SK-N-SH (cell line): Measurements from ENCODE around the gene CD163L1.

Experiments
- CTCF ChIP-seq: fragments of 200-600 bp; sonication (generic); IDR thresholded peaks from 2 replicates; pipeline ENCODE4 v1.6.1; 2017; ENCODE audit warnings: antibody characterized with exemption, mild to moderate bottlenecking, moderate library complexity
- EZH2phosphoT487 ChIP-seq: fragments of 200-600 bp; sonication (generic); IDR thresholded peaks from 2 replicates; pipeline ENCODE4 v1.6.1; 2017; ENCODE audit warnings: low read depth, mixed run types, mild to moderate bottlenecking, antibody characterized with exemption, moderate library complexity, borderline replicate concordance
- FOSL2 ChIP-seq: IDR thresholded peaks from 2 replicates; pipeline ENCODE4 v1.4.0; 2012; ENCODE audit warnings: low read depth, mild to moderate bottlenecking, moderate library complexity, borderline replicate concordance
- GATA2 ChIP-seq: sonication (generic); formaldehyde crosslinking; IDR thresholded peaks from 2 replicates; pipeline ENCODE4 v1.5.0; 2020; ENCODE audit warnings: mild to moderate bottlenecking, missing genetic modification reagents
- MXI1 ChIP-seq: IDR thresholded peaks from 2 replicates; pipeline ENCODE4 v1.6.1; 2012; ENCODE audit warnings: mild to moderate bottlenecking, low read depth, low read length, improper control_type of control experiment
- NFIC ChIP-seq: IDR thresholded peaks from 2 replicates; pipeline ENCODE4 v1.4.0; 2012; ENCODE audit warnings: borderline replicate concordance
- POLR2AphosphoS5 ChIP-seq: IDR thresholded peaks from 2 replicates; pipeline ENCODE4 v1.6.1; 2012; ENCODE audit warnings: low read depth, low read length
- RAD21 ChIP-seq: IDR thresholded peaks from 2 replicates; pipeline ENCODE4 v1.6.1; 2012; ENCODE audit warnings: mild to moderate bottlenecking, low read length
- RCOR1 ChIP-seq: fragments of 150-350 bp; IDR thresholded peaks from 2 replicates; pipeline ENCODE4 v1.6.1; 2017; ENCODE audit warnings: antibody characterized with exemption, low read length
- REST ChIP-seq: IDR thresholded peaks from 2 replicates; pipeline ENCODE4 v1.6.1; 2012; ENCODE audit warnings: mild to moderate bottlenecking, low read depth, low read length, moderate library complexity
- TCF12 ChIP-seq: IDR thresholded peaks from 2 replicates; pipeline ENCODE4 v1.4.0; 2012
- YY1 ChIP-seq: IDR thresholded peaks from 2 replicates; pipeline ENCODE4 v1.4.0; 2012; ENCODE audit warnings: low read depth, mild to moderate bottlenecking
- TF ChIP-seq, protein P1 (sequence below): IDR thresholded peaks from 2 replicates; pipeline ENCODE4 v1.4.0; 2012; ENCODE audit warnings: low read depth

GRCh38 chr12:7459973-7460372 is 16.0 kb upstream of the CD163L1 start:
- TF ChIP-seq REST, result no peak
- TF ChIP-seq EZH2phosphoT487, result no peak
- TF ChIP-seq NFIC, result no peak
- TF ChIP-seq CTCF, result no peak
- no peak for TF ChIP-seq POLR2AphosphoS5
- no peak for TF ChIP-seq RCOR1
- TF ChIP-seq MXI1, result no peak
- TF ChIP-seq, protein P1, sequence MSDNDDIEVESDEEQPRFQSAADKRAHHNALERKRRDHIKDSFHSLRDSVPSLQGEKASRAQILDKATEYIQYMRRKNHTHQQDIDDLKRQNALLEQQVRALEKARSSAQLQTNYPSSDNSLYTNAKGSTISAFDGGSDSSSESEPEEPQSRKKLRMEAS, result no peak
- no peak for TF ChIP-seq GATA2 (CRISPR knock-in tag)
- TF ChIP-seq YY1, result no peak
- no peak for TF ChIP-seq TCF12
- TF ChIP-seq FOSL2, result no peak
- no peak for TF ChIP-seq RAD21
